ENCODE measurements around the gene BARHL1. TPM values are rescaled to one million over a fixed set of nuclear protein-coding genes. Genes with fewer than 3 reads are reported as not detected.
A peak's percentile ranks its signal among the peaks of the same experiment; 100 is the strongest.

The BARHL1 gene
- total RNA-seq, 1 experiment from 2014 or later: not detected

DNA sequence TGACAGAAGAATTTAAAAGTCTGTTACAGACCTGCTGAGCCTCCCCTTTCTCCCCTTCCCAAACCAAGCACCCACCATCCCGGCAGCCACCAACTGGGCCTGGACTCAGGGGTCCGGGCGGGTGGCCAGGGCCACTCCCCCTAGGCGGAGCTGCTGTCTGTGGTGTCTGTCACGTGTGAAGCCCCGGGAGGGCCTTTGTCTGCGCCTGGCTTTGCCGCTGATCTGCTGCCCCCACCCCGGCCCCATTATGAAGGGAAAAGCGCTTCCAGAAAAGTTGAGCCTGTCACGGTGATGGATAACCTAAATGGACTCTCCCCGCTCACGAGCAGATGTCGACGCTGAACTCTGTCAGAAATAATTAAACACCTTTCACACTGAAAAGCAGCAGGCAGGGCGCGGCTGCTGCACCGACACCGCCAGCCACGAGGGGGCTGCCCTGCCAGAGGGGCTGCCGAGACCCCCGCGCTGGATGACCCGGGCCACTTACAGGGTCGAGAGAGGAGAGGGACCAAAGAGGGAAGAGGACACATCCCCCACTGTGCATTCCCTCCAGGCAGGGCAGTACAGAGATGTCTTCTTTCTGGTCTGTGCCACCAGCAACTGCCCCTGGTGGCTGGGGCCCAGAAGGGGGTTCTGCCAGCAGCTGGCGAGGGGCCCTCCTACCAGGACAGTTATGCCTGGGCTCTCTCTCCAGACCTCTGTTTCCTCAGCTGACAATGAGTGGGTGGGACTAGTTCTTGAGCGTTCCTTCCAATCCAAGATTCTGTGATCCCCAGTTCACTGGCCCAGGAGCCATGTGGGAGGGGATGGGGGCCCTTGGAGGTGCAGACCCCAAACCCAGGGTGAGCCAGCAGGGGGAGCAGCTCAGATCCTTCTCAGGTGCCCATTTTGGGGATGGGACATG lies 36.0 kb upstream of the BARHL1 start:
- Histone ChIP-seq H3K4me3 (replicated peaks in 1 of 2; ENCODE audit: low read depth in 1 of 2, low read length in 2 of 2) (no peak overlapping the region), H3K9me2 (ENCODE audit: insufficient read depth) (no peaks in the 10 kb centered on the region), H3K79me2 (ENCODE audit: insufficient read depth, low read length) (no peaks in the 10 kb centered on the region), H3K9ac (ENCODE audit: low read length) (no peak overlapping the region), H3K4me1 (ENCODE audit: control insufficient read depth in 1 of 2, insufficient read depth in 2 of 2, low read length in 2 of 2) (peaks cover 4 to 27% of the 10 kb centered on the region in 2 experiments; a peak in 3 of 4 replicates), H4K20me1 (ENCODE audit: insufficient read depth) (no peaks in the 10 kb centered on the region), H3K4me2 (ENCODE audit: low read length) (peak overlapping the region; percentile 54), H3K9me3 (ENCODE audit: control insufficient read depth in 1 of 2, insufficient read depth in 1 of 2, low read depth in 1 of 2, low read length in 2 of 2) (no peaks in the 10 kb centered on the region), H3K27ac (ENCODE audit: low read depth, low read length) (no peak overlapping the region; the same call in 1 of the 2 replicates), H2AFZ (ENCODE audit: low read depth, low read length, poor library complexity, severe bottlenecking) (no peak overlapping the region), H3K27me3 (ENCODE audit: insufficient read depth, low read length) (no peaks in the 10 kb centered on the region), H3K36me3 (ENCODE audit: control insufficient read depth in 1 of 2, insufficient read depth in 2 of 2, low read length in 2 of 2) (no peaks in the 10 kb centered on the region)
- ChIA-PET CTCF (no interaction called here), POLR2A (no interaction called here), RAD21 (ENCODE audit: low non-redundant PET in 1 of 2, low total read pairs in 2 of 2, uncharacterized antibody in 2 of 2, unreplicated experiment in 2 of 2) (no interaction called here)
- DNase-seq (ENCODE audit: low read depth, low spot score) (no peak), ATAC-seq (peak; percentile 67)
- BruUV-seq (replicated peaks): no TSS peak
- TF ChIP-seq RAD21 (IDR thresholded peaks at IDR 0.05; ENCODE audit: low read depth) (no peak), SP1 (IDR thresholded peaks at IDR 0.05; ENCODE audit: low read depth) (no peak)
- TF ChIP-seq, protein P1, sequence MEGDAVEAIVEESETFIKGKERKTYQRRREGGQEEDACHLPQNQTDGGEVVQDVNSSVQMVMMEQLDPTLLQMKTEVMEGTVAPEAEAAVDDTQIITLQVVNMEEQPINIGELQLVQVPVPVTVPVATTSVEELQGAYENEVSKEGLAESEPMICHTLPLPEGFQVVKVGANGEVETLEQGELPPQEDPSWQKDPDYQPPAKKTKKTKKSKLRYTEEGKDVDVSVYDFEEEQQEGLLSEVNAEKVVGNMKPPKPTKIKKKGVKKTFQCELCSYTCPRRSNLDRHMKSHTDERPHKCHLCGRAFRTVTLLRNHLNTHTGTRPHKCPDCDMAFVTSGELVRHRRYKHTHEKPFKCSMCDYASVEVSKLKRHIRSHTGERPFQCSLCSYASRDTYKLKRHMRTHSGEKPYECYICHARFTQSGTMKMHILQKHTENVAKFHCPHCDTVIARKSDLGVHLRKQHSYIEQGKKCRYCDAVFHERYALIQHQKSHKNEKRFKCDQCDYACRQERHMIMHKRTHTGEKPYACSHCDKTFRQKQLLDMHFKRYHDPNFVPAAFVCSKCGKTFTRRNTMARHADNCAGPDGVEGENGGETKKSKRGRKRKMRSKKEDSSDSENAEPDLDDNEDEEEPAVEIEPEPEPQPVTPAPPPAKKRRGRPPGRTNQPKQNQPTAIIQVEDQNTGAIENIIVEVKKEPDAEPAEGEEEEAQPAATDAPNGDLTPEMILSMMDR (IDR thresholded peaks at IDR 0.05 in 2 of 3, conservative IDR thresholded peaks at IDR 0.05 in 1 of 3; ENCODE audit: borderline replicate concordance in 1 of 3, insufficient read depth in 1 of 3, low read depth in 2 of 3, low read length in 2 of 3): peak in 2 of 3 experiments; percentile 47 to 49; a peak in 4 of 6 replicates
- intact Hi-C loops (cut with micrococcal nuclease): no loop called here

DNA sequence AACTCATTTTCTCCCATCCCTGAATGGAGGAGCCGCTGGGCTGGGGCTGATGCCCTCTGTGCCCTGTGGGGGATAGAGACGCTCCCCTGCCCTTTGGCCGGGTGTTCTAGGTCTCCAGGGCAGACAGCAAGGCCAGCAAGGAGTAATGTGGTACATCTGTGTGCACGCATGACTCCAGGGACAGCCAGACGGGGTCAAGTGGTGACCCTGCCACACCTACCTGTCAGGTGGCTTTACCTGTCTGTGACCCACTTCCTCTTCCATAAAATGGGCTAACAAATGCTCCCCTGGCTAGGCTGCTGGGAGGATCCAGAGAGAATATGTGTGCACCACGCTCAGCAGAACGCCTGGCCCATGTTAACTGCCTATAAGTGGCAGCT lies 35.4 kb upstream of the BARHL1 start:
- no peaks in the 10 kb centered on the region for H4K20me1 ChIP-seq (ENCODE audit: insufficient read depth)
- CTCF ChIA-PET: no interaction called here
- no TSS peak for BruUV-seq (replicated peaks)

More for the DNA sequence above, 35.4 kb upstream of the BARHL1 start:
- H3K9ac ChIP-seq (ENCODE audit: low read length): no peak overlapping the region
- no peak for DNase-seq (ENCODE audit: low read depth, low spot score)
- H3K9me2 ChIP-seq (ENCODE audit: insufficient read depth): no peaks in the 10 kb centered on the region
- no peak overlapping the region; the same call in 1 of the 2 replicates for H3K4me2 ChIP-seq (ENCODE audit: low read length)
- H3K27ac ChIP-seq (ENCODE audit: low read depth, low read length): no peak overlapping the region
- no peaks in the 10 kb centered on the region for H3K79me2 ChIP-seq (ENCODE audit: insufficient read depth, low read length)
- intact Hi-C loops (cut with micrococcal nuclease): no loop called here
- no peaks in the 10 kb centered on the region for H3K27me3 ChIP-seq (ENCODE audit: insufficient read depth, low read length)
- no peak overlapping the region for H2AFZ ChIP-seq (ENCODE audit: low read depth, low read length, poor library complexity, severe bottlenecking)
- 0 out of 2 replicates have a peak, but pooled peaks have one; percentile 7 for ATAC-seq
- POLR2A ChIA-PET: no interaction called here
- RAD21 ChIA-PET (ENCODE audit: low non-redundant PET in 1 of 2, low total read pairs in 2 of 2, uncharacterized antibody in 2 of 2, unreplicated experiment in 2 of 2): no interaction called here
- H3K4me1 ChIP-seq (ENCODE audit: control insufficient read depth in 1 of 2, insufficient read depth in 2 of 2, low read length in 2 of 2): peaks cover 4 to 27% of the 10 kb centered on the region in 2 experiments; a peak in 3 of 4 replicates
- no peaks in the 10 kb centered on the region for H3K9me3 ChIP-seq (ENCODE audit: control insufficient read depth in 1 of 2, insufficient read depth in 1 of 2, low read depth in 1 of 2, low read length in 2 of 2)
- TF ChIP-seq POLR2AphosphoS5 (IDR thresholded peaks at IDR 0.05; ENCODE audit: low read depth, low read length) (no peak), EZH2phosphoT487 (IDR thresholded peaks at IDR 0.05; ENCODE audit: borderline replicate concordance) (no peak), SP1 (IDR thresholded peaks at IDR 0.05; ENCODE audit: low read depth) (no peak), SRF (IDR thresholded peaks at IDR 0.05; ENCODE audit: low read depth) (no peak), EGR1 (IDR thresholded peaks at IDR 0.05; ENCODE audit: low read depth) (no peak), JUND (IDR thresholded peaks at IDR 0.05) (no peak), RAD21 (IDR thresholded peaks at IDR 0.05; ENCODE audit: low read depth) (no peak), ZFX (IDR thresholded peaks at IDR 0.05) (no peak), YY1 (IDR thresholded peaks at IDR 0.05; ENCODE audit: extremely low read depth, insufficient replicate concordance, low read depth, low read length) (no peak), EZH2 (IDR thresholded peaks at IDR 0.05) (no peak), CEBPB (IDR thresholded peaks at IDR 0.05; ENCODE audit: low read depth) (no peak), TCF7L2 (IDR thresholded peaks at IDR 0.05; ENCODE audit: borderline replicate concordance, extremely low read depth, insufficient read depth, insufficient read length) (no peak), ZNF274 (IDR thresholded peaks at IDR 0.05; ENCODE audit: low read depth, low read length) (no peak)
- TF ChIP-seq, protein P2, sequence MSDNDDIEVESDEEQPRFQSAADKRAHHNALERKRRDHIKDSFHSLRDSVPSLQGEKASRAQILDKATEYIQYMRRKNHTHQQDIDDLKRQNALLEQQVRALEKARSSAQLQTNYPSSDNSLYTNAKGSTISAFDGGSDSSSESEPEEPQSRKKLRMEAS (IDR thresholded peaks at IDR 0.05): no peak
- no peak overlapping the region for H3K4me3 ChIP-seq (replicated peaks in 1 of 2; ENCODE audit: low read depth in 1 of 2, low read length in 2 of 2)
- H3K36me3 ChIP-seq (ENCODE audit: control insufficient read depth in 1 of 2, insufficient read depth in 2 of 2, low read length in 2 of 2): no peaks in the 10 kb centered on the region

All from HCT116 (cell line).